BLaER1 treated with 17β-estradiol and CSF1 and Interleukin-3, amounts not matched to agents 10 nM and 100 nM (cell line): ENCODE measurements around the gene CFC1B.
"Not testable (repeated sequence)": the region's sequence is repeated elsewhere in the genome, so short reads cannot be mapped to it uniquely, and the experiment has no call there.

ENCODE experiments used
- H3K27ac ChIP-seq, 11 experiments: shearing (Covaris generic); formaldehyde crosslinking; 2 replicates each; pipeline ENCODE4 v1.8.1; 2022
- H3K27me3 ChIP-seq, 11 experiments: shearing (Covaris generic); formaldehyde crosslinking; 2 replicates each; pipeline ENCODE4 v1.8.1; 2022
- H3K36me3 ChIP-seq, 11 experiments: shearing (Covaris generic); formaldehyde crosslinking; 2 replicates each; pipeline ENCODE4 v1.8.1; 2022
- H3K4me1 ChIP-seq, 10 experiments: shearing (Covaris generic); formaldehyde crosslinking; 2 replicates each; pipeline ENCODE4 v1.8.1; 2022
- H3K4me2 ChIP-seq, 11 experiments: shearing (Covaris generic); formaldehyde crosslinking; 2 replicates each; pipeline ENCODE4 v1.8.1; 2022
- H3K4me3 ChIP-seq, 10 experiments: shearing (Covaris generic); formaldehyde crosslinking; 2 replicates each; pipeline ENCODE4 v1.8.1; 2022
- H3K9ac ChIP-seq, 11 experiments: shearing (Covaris generic); formaldehyde crosslinking; 2 replicates each; pipeline ENCODE4 v1.8.1; 2022
- H3K9me3 ChIP-seq, 11 experiments: shearing (Covaris generic); formaldehyde crosslinking; replicated peaks in 1 of 11; 2 replicates each; pipeline ENCODE4 v1.8.1; 2022
- H4K20me1 ChIP-seq, 11 experiments: shearing (Covaris generic); formaldehyde crosslinking; 2 replicates each; pipeline ENCODE4 v1.8.1; 2022

The CFC1B gene

DNA sequence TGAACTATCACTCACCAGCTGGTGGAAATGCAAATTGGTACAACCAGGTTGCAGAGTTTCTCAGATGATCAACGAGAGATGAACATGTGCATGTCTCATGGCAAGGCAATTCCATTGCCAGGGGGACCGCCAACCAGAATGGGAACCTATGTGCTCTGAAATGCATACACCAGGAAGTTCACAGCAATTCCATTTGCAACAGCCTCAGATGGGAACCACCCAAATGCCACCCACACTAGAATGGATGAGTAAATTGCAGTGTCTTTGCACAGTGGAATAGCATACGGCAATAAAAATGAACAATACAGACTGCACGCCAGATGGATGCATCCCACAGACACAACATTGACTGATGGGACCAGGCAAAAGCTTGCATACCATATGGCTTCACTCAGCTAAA lies 21.8 kb downstream of the CFC1B start:
- not testable (repeated sequence) for H3K9ac ChIP-seq, H3K4me3 ChIP-seq, H3K4me2 ChIP-seq, H3K27me3 ChIP-seq, H3K4me1 ChIP-seq, H4K20me1 ChIP-seq, H3K36me3 ChIP-seq, H3K27ac ChIP-seq, H3K9me3 ChIP-seq

DNA sequence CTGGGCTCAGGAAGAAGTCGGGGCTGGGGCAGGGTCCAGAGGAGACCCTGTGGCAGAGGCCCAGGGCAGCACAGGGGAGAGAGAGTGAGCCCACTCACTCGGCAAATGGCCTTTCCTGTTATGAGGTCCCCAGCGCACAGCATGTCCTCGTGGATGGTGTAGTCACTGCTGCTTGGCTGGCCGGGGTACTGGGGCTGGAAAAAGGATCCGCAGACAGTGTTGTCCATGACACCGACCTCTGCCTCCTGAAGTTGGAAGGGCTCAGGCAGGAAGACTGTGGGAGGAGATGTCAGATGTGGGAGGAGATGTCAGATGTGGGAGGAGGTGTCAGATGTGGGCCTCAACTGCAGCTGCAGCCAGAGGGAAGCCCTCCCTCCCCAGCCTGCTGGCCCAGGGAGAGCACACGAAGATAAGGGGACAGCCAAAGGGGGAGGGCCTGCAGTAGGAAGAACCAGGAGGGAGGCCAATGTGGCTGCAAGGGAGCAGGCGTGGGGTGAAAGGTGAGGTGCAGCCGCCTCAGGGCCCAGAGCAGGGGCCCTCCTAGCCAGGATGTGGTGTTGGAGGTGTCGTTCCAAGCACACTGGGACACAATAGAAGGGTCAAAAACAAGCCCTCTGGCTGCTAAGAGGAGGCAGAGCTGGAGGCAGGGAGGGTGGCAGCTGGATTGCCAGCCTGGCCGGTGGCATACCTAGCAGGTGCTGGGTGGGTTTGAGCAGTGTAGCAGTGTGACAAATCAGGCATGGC lies 22.9 kb downstream of the CFC1B start:
- not testable (repeated sequence) for H3K4me2 ChIP-seq, H3K27ac ChIP-seq, H3K27me3 ChIP-seq, H3K9ac ChIP-seq, H3K4me3 ChIP-seq, H4K20me1 ChIP-seq, H3K9me3 ChIP-seq, H3K36me3 ChIP-seq, H3K4me1 ChIP-seq

DNA sequence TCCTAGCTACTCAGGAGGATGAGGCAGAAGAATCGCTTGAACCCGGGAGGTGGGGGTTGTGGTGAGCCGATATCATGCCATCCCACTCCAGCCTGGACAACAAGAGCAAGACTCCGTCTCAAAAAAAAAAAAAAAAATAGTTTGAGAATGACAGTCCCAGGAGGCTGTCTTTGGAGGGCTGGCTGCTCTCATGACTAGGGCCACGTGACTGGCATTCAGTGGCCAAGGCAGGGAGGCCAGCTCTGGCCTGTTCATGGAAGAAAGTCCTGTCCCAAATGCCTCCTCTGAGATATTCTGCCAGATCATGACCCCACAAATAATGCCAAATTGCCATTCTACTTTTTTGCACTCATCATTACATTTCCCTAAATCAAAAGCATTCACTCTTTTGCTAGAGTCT lies 24.0 kb downstream of the CFC1B start:
- not testable (repeated sequence) for H3K4me2 ChIP-seq, H3K9me3 ChIP-seq, H3K4me3 ChIP-seq, H3K27ac ChIP-seq, H3K9ac ChIP-seq, H3K36me3 ChIP-seq, H4K20me1 ChIP-seq, H3K4me1 ChIP-seq, H3K27me3 ChIP-seq

DNA sequence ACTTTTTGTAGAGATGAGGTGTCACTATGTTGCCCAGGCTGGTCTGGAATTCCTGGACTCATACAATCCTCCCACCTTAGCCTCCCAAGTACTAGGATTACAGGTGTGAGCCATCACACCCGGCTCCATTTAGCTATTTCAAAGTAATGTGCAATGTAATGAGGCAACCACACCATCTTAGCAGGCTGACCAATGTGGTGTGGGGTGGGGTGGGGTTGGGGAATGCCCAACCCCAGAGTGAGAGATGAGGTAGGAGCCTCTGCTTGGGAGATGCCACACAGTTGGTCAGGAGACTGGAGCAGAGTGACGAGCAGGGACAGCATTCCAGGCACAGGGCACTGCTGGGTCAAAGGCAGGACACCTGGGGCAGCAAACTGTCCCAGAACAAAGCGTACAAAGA lies 27.4 kb downstream of the CFC1B start:
- H3K9ac ChIP-seq, H4K20me1 ChIP-seq, H3K4me3 ChIP-seq: not testable (repeated sequence)

DNA sequence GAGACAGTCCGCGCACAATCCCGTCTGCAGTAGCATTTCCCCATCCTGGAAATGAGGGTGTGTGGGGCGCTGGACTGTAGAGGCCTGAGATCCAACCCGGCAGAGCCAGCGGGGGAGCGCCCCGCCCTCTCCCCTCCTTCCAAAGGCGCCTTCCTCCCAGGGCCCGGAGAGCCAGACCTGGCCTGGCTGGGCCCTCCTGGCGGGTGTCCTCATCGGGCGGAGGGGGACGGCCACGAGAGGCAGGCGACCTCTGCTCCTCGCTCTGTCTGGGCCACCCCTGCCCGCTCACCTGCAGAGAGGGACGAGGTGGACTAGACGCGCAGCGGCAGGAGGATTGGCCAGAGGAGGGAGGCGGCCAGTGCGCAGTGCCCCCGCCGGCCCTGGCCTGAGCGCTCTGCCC lies 28.5 kb downstream of the CFC1B start:
- H3K36me3 ChIP-seq, H3K9me3 ChIP-seq, H3K4me2 ChIP-seq, H3K9ac ChIP-seq, H3K4me3 ChIP-seq, H3K27ac ChIP-seq, H3K4me1 ChIP-seq, H4K20me1 ChIP-seq, H3K27me3 ChIP-seq: not testable (repeated sequence)

More for the DNA sequence above, 27.4 kb downstream of the CFC1B start:
- not testable (repeated sequence) for H3K27ac ChIP-seq, H3K9me3 ChIP-seq, H3K4me2 ChIP-seq, H3K27me3 ChIP-seq, H3K4me1 ChIP-seq, H3K36me3 ChIP-seq

DNA sequence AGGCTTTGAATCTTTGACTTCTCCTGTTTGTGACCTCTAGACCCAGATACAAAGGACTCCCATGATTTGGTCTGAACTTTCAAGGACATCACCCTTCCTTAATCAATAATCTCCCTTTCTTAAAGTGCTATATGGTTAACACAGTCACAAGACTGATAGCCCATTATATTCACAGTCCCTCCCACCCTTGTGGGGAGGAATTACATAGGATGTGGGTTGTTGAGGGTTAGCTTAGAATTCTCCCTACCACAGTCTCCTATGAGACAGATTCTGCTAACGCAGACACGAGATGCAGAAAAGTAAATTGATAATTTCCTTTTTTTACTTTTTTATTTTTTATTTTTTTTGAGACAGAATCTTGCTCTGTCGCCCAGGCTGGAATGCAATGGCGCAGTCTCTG lies 33.2 kb downstream of the CFC1B start:
- H3K9ac ChIP-seq, H3K27me3 ChIP-seq, H3K4me1 ChIP-seq, H3K4me2 ChIP-seq, H3K9me3 ChIP-seq, H3K27ac ChIP-seq, H4K20me1 ChIP-seq, H3K4me3 ChIP-seq, H3K36me3 ChIP-seq: not testable (repeated sequence)

DNA sequence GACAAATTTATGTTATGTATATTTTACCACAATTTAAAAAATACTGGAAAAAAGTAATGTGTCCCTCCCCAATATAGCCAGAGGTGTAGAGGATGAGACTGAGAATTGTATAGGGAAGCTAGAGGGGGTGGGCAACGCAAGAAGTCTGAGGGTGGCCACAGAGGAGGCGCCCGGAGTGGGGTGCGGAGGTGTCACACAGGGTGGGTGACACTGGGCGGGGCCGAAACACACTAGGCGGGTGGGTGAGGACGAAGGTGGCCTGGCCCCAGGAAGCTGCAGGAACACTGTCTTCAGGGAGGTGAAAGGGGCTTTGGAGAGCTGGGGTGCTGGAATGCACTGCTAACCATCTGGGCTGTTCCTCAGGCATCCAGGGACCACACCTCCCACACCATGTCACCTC lies 35.4 kb downstream of the CFC1B start:
- not testable (repeated sequence) for H3K36me3 ChIP-seq, H3K9ac ChIP-seq, H3K9me3 ChIP-seq, H3K4me2 ChIP-seq, H3K27me3 ChIP-seq, H4K20me1 ChIP-seq, H3K4me3 ChIP-seq, H3K27ac ChIP-seq, H3K4me1 ChIP-seq

DNA sequence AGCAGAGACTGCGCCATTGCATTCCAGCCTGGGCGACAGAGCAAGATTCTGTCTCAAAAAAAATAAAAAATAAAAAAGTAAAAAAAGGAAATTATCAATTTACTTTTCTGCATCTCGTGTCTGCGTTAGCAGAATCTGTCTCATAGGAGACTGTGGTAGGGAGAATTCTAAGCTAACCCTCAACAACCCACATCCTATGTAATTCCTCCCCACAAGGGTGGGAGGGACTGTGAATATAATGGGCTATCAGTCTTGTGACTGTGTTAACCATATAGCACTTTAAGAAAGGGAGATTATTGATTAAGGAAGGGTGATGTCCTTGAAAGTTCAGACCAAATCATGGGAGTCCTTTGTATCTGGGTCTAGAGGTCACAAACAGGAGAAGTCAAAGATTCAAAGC lies 45.1 kb downstream of the CFC1B start:
- not testable (repeated sequence) for H3K9ac ChIP-seq, H3K4me3 ChIP-seq, H3K4me2 ChIP-seq, H3K27me3 ChIP-seq, H3K4me1 ChIP-seq, H3K36me3 ChIP-seq, H3K9me3 ChIP-seq, H3K27ac ChIP-seq, H4K20me1 ChIP-seq

DNA sequence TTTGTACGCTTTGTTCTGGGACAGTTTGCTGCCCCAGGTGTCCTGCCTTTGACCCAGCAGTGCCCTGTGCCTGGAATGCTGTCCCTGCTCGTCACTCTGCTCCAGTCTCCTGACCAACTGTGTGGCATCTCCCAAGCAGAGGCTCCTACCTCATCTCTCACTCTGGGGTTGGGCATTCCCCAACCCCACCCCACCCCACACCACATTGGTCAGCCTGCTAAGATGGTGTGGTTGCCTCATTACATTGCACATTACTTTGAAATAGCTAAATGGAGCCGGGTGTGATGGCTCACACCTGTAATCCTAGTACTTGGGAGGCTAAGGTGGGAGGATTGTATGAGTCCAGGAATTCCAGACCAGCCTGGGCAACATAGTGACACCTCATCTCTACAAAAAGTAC lies 50.9 kb downstream of the CFC1B start:
- H3K4me2 ChIP-seq, H3K27ac ChIP-seq, H3K9ac ChIP-seq, H3K9me3 ChIP-seq, H3K27me3 ChIP-seq, H3K36me3 ChIP-seq, H3K4me1 ChIP-seq, H4K20me1 ChIP-seq, H3K4me3 ChIP-seq: not testable (repeated sequence)

DNA sequence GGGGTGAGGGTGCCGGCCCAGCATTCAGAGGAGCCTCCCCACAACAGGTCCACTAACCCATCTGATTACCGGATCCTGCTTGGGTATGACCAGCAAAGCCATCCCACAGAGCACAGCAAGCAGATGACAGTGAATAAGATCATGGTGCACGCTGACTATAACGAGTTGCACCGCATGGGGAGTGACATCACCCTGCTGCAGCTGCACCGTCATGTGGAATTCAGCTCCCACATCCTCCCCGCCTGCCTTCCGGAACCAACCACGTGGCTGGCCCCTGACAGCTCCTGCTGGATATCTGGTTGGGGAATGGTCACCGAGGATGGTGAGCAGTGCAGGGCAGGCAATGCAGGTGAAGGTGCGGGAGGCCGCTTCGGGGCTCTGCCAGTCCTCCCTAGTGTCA lies 53.2 kb downstream of the CFC1B start:
- not testable (repeated sequence) for H3K9ac ChIP-seq, H3K4me1 ChIP-seq, H3K27me3 ChIP-seq, H3K9me3 ChIP-seq, H4K20me1 ChIP-seq, H3K36me3 ChIP-seq, H3K4me3 ChIP-seq, H3K27ac ChIP-seq, H3K4me2 ChIP-seq

DNA sequence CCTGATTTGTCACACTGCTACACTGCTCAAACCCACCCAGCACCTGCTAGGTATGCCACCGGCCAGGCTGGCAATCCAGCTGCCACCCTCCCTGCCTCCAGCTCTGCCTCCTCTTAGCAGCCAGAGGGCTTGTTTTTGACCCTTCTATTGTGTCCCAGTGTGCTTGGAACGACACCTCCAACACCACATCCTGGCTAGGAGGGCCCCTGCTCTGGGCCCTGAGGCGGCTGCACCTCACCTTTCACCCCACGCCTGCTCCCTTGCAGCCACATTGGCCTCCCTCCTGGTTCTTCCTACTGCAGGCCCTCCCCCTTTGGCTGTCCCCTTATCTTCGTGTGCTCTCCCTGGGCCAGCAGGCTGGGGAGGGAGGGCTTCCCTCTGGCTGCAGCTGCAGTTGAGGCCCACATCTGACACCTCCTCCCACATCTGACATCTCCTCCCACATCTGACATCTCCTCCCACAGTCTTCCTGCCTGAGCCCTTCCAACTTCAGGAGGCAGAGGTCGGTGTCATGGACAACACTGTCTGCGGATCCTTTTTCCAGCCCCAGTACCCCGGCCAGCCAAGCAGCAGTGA lies 55.3 kb downstream of the CFC1B start:
- not testable (repeated sequence) for H3K36me3 ChIP-seq, H4K20me1 ChIP-seq, H3K4me2 ChIP-seq, H3K27ac ChIP-seq, H3K4me1 ChIP-seq, H3K9me3 ChIP-seq, H3K4me3 ChIP-seq, H3K9ac ChIP-seq, H3K27me3 ChIP-seq

DNA sequence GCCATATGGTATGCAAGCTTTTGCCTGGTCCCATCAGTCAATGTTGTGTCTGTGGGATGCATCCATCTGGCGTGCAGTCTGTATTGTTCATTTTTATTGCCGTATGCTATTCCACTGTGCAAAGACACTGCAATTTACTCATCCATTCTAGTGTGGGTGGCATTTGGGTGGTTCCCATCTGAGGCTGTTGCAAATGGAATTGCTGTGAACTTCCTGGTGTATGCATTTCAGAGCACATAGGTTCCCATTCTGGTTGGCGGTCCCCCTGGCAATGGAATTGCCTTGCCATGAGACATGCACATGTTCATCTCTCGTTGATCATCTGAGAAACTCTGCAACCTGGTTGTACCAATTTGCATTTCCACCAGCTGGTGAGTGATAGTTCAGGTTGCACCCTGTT lies 56.5 kb downstream of the CFC1B start:
- not testable (repeated sequence) for H4K20me1 ChIP-seq

More for the DNA sequence above, 56.5 kb downstream of the CFC1B start:
- H3K27me3 ChIP-seq, H3K9ac ChIP-seq, H3K9me3 ChIP-seq, H3K27ac ChIP-seq, H3K4me2 ChIP-seq, H3K36me3 ChIP-seq, H3K4me3 ChIP-seq, H3K4me1 ChIP-seq: not testable (repeated sequence)
